ENCODE measurements around the gene RGL4. TPM values are rescaled to one million over a fixed set of nuclear protein-coding genes. Genes with fewer than 3 reads are reported as not detected.
"Not testable (repeated sequence)": the region's sequence is repeated elsewhere in the genome, so short reads cannot be mapped to it uniquely, and the experiment has no call there.

The RGL4 gene
- total RNA-seq, 1 experiment from 2014 or later: not detected

DNA sequence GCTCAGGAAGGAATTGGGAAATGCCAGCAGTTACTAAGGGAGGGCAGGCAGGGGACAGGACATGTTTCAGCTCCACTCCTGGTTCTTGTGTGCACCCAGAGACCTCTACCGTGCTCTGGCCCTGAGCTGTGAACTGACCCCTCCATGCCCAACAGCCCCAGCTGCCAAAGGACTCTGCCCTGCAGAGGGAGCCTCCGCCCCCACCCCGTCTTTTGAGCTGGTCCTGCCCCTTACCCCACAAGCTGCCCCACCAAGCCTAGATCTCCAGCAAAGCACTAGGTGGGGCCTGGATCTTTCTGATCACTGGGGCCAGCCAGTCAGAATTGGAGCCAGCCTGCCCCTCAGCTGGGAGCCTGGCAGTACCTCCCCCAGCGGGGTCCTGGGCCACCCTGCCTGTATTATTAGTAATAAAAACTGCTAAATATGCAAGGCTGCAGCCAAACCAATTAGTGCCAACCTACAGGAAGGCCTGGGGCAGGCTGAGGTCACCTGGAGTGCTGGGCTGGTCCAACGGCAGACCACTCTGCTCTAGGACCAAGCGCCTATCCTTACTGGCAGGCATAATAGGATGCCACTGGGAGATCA, 34.8 kb upstream of the RGL4 start:
- no peaks in the 10 kb centered on the region for H3K27me3 ChIP-seq (ENCODE audit: insufficient read depth, low read depth)
- no peaks in the 10 kb centered on the region for H4K20me1 ChIP-seq (ENCODE audit: insufficient read depth)
- H3K4me2 ChIP-seq: no peak overlapping the region
- no peaks in the 10 kb centered on the region for H3K36me3 ChIP-seq (ENCODE audit: low read depth)
- BruUV-seq (replicated peaks): no TSS peak
- no peak overlapping the region for H3K27ac ChIP-seq
- H3F3A ChIP-seq (ENCODE audit: insufficient read depth, low read depth): no peaks in the 10 kb centered on the region
- no peaks in the 10 kb centered on the region for H3K79me2 ChIP-seq (ENCODE audit: low read depth)
- no peak overlapping the region for H2AFZ ChIP-seq
- no peaks in the 10 kb centered on the region for H3K9me2 ChIP-seq (ENCODE audit: insufficient read depth)
- H3K4me3 ChIP-seq: no peak overlapping the region
- TF ChIP-seq EZH2 (IDR thresholded peaks at IDR 0.05; ENCODE audit: low read depth): no peak
- TF ChIP-seq, protein P1, sequence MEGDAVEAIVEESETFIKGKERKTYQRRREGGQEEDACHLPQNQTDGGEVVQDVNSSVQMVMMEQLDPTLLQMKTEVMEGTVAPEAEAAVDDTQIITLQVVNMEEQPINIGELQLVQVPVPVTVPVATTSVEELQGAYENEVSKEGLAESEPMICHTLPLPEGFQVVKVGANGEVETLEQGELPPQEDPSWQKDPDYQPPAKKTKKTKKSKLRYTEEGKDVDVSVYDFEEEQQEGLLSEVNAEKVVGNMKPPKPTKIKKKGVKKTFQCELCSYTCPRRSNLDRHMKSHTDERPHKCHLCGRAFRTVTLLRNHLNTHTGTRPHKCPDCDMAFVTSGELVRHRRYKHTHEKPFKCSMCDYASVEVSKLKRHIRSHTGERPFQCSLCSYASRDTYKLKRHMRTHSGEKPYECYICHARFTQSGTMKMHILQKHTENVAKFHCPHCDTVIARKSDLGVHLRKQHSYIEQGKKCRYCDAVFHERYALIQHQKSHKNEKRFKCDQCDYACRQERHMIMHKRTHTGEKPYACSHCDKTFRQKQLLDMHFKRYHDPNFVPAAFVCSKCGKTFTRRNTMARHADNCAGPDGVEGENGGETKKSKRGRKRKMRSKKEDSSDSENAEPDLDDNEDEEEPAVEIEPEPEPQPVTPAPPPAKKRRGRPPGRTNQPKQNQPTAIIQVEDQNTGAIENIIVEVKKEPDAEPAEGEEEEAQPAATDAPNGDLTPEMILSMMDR (conservative IDR thresholded peaks at IDR 0.05): no peak
- ChIA-PET CTCF (no interaction called here), POLR2A (ENCODE audit: unreplicated experiment) (no interaction called here)
- no peak for DNase-seq
- no peaks in the 10 kb centered on the region for H3K9me3 ChIP-seq (ENCODE audit: insufficient read depth, low read depth)
- intact Hi-C loops (cut with micrococcal nuclease; ENCODE audit: unreplicated experiment): no loop called here
- no peaks in the 10 kb centered on the region for H3K4me1 ChIP-seq (replicated peaks; ENCODE audit: insufficient read depth)

DNA sequence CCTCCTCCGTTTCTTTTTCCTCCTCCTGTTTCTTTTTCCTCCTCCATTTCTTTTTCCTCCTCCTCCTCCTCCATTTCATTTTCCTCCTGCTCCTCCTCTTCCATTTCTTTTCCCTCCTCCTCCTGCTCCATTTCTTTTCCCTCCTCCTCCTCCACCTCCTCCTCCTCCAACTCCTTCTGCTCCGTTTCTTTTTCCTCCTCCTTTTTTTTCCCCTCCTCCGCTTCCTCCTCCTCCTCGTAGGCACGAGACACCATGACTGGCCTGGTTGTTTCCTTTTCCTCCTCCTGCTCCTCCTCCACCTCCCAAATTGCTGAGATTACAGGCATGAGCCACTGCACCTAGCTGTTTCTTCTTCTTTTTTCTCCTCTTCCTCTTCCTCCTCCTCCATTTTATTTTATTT, 33.1 kb upstream of the RGL4 start:
- Histone ChIP-seq H3K4me1 (replicated peaks; ENCODE audit: insufficient read depth) (no peaks in the 10 kb centered on the region), H3K79me2 (ENCODE audit: low read depth) (no peaks in the 10 kb centered on the region), H3K4me3 (no peak overlapping the region), H3K9me2 (ENCODE audit: insufficient read depth) (no peaks in the 10 kb centered on the region), H4K20me1 (ENCODE audit: insufficient read depth) (no peaks in the 10 kb centered on the region), H3K27me3 (ENCODE audit: insufficient read depth, low read depth) (no peaks in the 10 kb centered on the region), H3F3A (ENCODE audit: insufficient read depth, low read depth) (no peaks in the 10 kb centered on the region), H3K4me2 (no peak overlapping the region), H3K9me3 (ENCODE audit: insufficient read depth, low read depth) (no peaks in the 10 kb centered on the region), H3K27ac (no peak overlapping the region), H2AFZ (no peak overlapping the region), H3K36me3 (ENCODE audit: low read depth) (no peaks in the 10 kb centered on the region)
- ChIA-PET POLR2A (ENCODE audit: unreplicated experiment) (no interaction called here), CTCF (no interaction called here)
- no peak for TF ChIP-seq EZH2 (IDR thresholded peaks at IDR 0.05; ENCODE audit: low read depth)
- TF ChIP-seq, protein P1 (conservative IDR thresholded peaks at IDR 0.05): no peak
- no TSS peak for BruUV-seq (replicated peaks)
- intact Hi-C loops (cut with micrococcal nuclease; ENCODE audit: unreplicated experiment): no loop called here
- DNase-seq: no peak

DNA sequence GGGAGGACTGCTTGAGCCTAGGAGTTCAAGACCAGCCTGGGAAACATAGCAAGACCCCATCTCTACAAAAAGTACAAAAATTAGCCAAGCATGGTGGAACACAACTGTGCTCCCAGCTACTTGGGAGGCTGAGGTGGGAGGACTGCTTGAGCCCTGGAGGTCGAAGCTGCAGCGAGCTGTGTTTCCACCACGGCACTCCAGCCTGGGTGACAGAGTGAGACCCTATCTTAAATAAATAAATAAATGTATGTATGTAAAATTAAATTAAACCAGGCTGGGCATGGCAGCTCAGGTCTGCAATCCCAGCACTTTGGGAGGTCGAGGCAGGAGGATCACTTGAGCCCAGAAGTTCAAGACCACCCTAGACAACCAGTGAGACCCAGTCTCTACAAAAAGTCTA, 30.4 kb upstream of the RGL4 start:
- DNase-seq; H3K4me1 ChIP-seq (replicated peaks; ENCODE audit: insufficient read depth); intact Hi-C loops (cut with micrococcal nuclease; ENCODE audit: unreplicated experiment); H3K4me3 ChIP-seq; H3K27ac ChIP-seq; POLR2A ChIA-PET (ENCODE audit: unreplicated experiment); H2AFZ ChIP-seq; CTCF ChIA-PET; BruUV-seq (replicated peaks); H3K79me2 ChIP-seq (ENCODE audit: low read depth); H3K9me3 ChIP-seq (ENCODE audit: insufficient read depth, low read depth); H3K4me2 ChIP-seq; H3K27me3 ChIP-seq (ENCODE audit: insufficient read depth, low read depth); H3K9me2 ChIP-seq (ENCODE audit: insufficient read depth); H3K36me3 ChIP-seq (ENCODE audit: low read depth); H4K20me1 ChIP-seq (ENCODE audit: insufficient read depth); H3F3A ChIP-seq (ENCODE audit: insufficient read depth, low read depth): not testable (repeated sequence)
